ENCODE measurements around the gene LRRC3. TPM values are rescaled to one million over a fixed set of nuclear protein-coding genes. Genes with fewer than 3 reads are reported as not detected.

The LRRC3 gene
- total RNA-seq, 4 donors from 2014 or later = 1.4 to 4.4 (median 3.6) TPM

DNA sequence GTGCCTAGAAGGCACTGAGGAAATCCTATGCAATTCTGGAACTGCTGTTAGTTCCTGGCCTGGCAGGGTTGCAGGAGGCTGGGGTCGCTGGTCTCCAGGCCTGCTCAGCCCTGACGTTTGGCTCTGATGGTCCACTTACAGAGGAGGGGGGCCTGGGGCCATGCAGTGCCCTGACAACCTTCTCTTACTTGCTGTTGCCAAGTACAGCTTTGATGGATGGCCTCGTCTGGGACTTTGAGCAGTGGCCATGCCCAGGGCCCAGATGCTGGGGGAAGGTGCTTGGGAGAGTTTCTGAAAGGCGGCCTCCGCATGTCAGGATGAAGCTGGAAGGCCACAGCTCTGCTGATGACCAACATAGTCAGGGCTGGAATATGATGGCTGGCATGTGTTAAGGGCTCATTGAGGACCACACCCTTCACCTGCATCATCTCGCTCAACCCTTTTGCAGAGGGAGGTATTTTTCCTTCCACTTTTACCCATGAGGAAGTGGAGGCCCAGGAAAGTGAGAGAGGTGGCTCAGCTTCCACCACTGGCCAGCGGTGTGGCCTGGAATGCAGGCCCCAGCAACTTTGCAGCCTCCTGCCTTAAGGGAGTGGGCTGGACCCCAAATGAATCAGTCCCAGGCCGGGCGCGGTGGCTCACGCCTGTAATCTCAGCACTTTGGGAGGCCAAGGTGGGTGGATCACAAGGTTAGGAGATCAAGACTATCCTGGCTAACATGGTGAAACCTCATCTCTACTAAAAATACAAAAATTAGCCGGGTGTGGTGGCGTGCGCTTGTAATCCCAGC is 34.7 kb upstream of the LRRC3 start:
- TF ChIP-seq, protein P1, sequence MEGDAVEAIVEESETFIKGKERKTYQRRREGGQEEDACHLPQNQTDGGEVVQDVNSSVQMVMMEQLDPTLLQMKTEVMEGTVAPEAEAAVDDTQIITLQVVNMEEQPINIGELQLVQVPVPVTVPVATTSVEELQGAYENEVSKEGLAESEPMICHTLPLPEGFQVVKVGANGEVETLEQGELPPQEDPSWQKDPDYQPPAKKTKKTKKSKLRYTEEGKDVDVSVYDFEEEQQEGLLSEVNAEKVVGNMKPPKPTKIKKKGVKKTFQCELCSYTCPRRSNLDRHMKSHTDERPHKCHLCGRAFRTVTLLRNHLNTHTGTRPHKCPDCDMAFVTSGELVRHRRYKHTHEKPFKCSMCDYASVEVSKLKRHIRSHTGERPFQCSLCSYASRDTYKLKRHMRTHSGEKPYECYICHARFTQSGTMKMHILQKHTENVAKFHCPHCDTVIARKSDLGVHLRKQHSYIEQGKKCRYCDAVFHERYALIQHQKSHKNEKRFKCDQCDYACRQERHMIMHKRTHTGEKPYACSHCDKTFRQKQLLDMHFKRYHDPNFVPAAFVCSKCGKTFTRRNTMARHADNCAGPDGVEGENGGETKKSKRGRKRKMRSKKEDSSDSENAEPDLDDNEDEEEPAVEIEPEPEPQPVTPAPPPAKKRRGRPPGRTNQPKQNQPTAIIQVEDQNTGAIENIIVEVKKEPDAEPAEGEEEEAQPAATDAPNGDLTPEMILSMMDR (IDR thresholded peaks at IDR 0.05) = no peak
- ATAC-seq (ENCODE audit: low FRiP score) = no peak
- no peak for DNase-seq (ENCODE audit: low spot score)

DNA sequence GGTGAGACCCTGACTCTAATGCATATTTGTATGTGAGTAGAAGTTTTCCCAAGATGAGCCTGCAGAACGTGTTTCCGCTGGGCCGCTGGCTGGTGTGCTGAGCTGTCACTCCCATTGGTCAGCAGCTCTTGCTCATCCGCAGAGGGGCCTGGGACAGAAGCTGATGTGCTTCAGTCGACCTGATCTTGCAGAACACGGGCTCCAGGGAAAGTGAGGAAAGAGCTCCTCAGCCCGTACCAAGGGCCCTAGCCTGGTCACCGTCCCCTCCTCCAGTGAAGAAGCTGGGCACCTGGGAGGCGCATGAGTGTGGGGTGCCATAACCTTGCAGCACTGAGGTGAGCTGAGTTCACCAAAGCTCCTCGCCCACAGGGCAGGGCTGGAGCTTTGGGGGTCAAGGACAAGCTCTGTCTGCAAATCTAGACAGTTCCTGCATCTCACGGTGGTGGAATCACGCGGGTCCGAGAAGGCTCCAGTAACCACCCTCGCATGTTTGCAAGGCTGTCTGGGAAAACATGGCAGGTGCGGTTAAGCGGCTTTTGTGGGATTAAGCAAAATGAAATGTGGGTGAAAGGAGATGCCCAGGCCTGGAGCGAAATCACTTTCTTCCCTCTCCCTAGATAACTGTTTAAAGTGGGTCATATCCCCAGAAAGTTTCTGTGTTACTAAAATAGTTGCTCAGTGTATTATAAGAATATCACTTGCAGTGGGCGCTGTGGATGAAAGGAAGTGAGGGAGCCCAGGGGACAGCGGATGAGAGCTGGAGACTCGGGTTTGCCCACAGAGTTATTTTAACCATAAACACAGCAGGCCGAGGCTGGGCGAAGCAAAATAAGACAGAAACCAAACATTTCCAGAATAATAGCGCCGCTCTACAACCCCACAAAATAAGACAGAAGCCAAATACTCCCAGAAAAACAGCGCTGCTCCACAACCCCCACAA is 33.1 kb upstream of the LRRC3 start:
- DNase-seq (ENCODE audit: low spot score) = peak; percentile 14
- ATAC-seq (ENCODE audit: low FRiP score) = no peak
- TF ChIP-seq, protein P1 (IDR thresholded peaks at IDR 0.05) = no peak

DNA sequence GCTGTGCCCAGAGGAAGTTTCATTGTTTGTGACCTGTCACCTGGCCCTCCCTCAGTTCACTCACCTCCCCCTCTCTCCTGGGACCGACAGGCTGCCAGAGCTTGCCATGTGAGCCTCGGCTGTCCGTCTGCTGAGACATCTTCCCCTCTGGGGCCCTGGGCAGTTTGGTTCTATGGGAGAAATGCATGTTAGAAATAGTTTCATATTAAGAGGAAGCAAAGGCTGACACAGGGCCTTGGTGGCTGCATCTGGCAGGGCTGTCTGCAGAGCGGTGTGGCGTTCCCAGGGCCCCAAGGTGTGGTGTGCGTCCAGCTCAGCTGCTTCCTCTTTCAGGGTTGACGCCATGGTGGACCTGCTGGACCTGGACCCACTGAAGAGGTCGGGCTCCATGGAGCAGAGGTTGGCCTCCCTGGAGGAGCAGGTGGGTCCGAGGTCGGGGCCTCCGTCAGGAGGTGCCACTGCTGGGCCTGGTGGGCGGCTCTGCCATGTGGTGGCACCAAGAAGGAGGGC is 31.9 kb upstream of the LRRC3 start:
- TF ChIP-seq, protein P1 (IDR thresholded peaks at IDR 0.05) = no peak
- ATAC-seq (ENCODE audit: low FRiP score) = no peak
- no peak for DNase-seq (ENCODE audit: low spot score)

DNA sequence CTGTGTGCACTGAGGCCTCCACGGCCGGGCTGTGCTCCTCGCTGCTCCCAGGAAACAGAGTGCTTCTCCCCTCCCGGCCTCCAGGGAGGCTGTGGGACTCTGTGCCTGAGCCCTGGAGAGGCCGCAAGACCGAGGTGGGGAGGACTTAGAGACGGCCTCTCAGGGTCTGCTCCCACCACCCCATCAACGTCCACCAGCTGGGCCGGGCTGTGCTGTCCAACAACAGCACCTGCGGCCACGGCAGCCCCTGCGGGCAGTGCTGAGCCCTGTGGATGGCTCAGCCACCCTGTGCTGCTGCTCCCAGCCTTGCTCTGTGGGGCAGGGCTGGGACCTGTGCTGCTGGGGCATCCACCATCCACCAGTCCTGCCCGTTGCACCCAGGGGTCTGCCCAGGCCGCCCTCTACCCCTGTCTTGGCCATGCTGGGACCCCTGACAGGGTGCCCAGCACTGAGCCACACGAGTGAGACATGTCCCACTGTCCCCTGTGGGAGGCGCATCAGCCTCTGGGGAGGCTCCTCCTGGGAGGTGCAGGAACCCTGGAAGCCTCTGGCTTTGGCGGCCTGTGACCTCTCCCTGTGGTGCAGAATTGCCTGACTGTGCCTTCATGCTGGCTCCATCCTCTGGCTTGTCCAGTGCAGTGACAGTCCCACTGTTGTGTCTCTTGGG is 31.2 kb upstream of the LRRC3 start:
- TF ChIP-seq, protein P1 (IDR thresholded peaks at IDR 0.05) = no peak
- no peak for ATAC-seq (ENCODE audit: low FRiP score)
- DNase-seq (ENCODE audit: low spot score) = no peak

DNA sequence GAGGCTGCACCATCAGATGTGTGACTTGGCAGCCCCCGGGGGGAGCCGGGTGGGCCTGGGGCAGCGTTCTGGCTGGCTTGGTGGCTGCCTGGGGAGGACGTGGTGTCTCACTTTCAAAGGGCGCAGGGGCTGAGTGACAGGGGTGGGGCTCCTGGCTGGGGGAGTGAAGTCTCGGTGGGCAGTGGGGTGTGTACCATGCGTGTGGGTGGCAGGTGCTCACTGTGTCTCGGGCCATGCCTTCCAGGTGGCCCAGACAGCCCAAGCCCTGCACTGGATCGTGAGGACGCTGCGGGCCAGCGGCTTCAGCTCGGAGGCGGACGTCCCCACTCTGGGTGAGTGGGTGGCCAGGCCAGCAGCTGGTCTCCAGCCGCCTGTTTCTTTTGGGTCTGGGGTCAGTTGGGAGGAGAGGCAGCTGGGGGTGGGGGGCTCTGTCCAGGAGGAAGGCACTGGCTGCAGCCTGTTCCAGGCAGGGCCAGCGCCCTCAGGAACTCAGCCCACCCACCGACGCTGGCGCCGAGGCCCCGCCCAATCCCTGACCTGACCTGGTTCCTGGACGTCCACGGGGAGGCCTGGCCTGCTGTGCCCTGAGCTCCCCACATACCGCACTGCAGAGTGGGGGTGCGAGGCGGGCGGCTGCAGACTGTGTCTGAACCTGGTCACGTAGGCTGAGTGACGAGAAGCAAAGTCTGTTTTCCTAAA is 30.6 kb upstream of the LRRC3 start:
- DNase-seq (ENCODE audit: low spot score) (no peak), ATAC-seq (ENCODE audit: low FRiP score) (no peak)
- TF ChIP-seq, protein P1 (IDR thresholded peaks at IDR 0.05) = no peak

DNA sequence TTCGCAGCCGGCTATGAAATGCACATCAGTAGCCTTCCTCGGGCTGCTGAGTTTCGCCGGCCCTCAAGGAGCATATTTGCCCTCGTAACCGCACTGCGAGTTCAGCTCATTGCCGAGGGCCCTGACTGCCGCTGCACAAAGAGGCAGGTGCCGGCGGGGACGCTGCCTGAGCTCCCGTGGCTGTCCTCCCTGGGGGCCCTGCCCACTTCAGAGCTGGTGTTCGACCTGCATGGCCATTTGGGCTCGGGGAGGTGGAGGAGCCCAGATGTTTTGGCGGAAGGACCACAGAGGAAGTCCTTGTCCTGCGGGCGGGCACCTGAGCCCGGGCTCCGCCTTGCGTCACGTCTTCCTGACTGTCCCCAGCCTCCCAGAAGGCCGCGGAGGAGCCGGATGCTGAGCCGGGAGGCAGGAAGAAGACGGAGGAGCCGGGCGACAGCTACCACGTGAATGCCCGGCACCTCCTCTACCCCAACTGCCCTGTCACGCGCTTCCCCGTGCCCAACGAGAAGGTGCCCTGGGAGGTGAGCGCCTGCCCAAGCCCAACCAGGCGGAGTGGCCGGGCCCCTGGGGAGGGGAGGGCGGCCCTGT is 29.9 kb upstream of the LRRC3 start:
- ATAC-seq (ENCODE audit: low FRiP score) (no peak), DNase-seq (ENCODE audit: low spot score) (no peak)
- TF ChIP-seq, protein P1 (IDR thresholded peaks at IDR 0.05) = no peak

Measured in omental fat pad (tissue), 4 donors.